Immature natural killer cell (primary cell): Measurements from ENCODE around the gene CIDEC. TPM values are rescaled to one million over a fixed set of nuclear protein-coding genes. Genes with fewer than 3 reads are reported as not detected.
A peak's percentile ranks its signal among the peaks of the same experiment; 100 is the strongest.

Experiments
- DNase-seq, 3 donors: peaks; one replicate each; pipeline ENCODE4 v3.0.0; 2022; ENCODE audit warnings: mixed read lengths in 1 of 3
- H3K27ac Mint-ChIP-seq, 6 donors: one replicate each; pipeline ENCODE4 v1.8.0; 2020; ENCODE audit warnings: mixed read lengths in 6 of 6, mild to moderate bottlenecking in 5 of 6, inconsistent platforms in 4 of 6, moderate library complexity in 3 of 6
- H3K27me3 Mint-ChIP-seq, 3 donors: one replicate each; pipeline ENCODE4 v1.8.0; 2020 to 2021; ENCODE audit warnings: low read depth in 3 of 3, mild to moderate bottlenecking in 3 of 3, mixed read lengths in 3 of 3, moderate library complexity in 3 of 3, inconsistent platforms in 1 of 3
- H3K36me3 Mint-ChIP-seq, 3 donors: one replicate each; pipeline ENCODE4 v1.8.0; 2020; ENCODE audit warnings: mixed read lengths in 3 of 3, inconsistent platforms in 2 of 3, mild to moderate bottlenecking in 2 of 3
- H3K4me1 Mint-ChIP-seq, 2 donors: one replicate each; pipeline ENCODE4 v1.8.0; 2020; ENCODE audit warnings: inconsistent platforms in 2 of 2, mild to moderate bottlenecking in 2 of 2, mixed read lengths in 2 of 2, moderate library complexity in 1 of 2
- H3K4me3 Mint-ChIP-seq, 5 donors: one replicate each; pipeline ENCODE4 v1.8.0; 2020; ENCODE audit warnings: mild to moderate bottlenecking in 5 of 5, mixed read lengths in 5 of 5, inconsistent platforms in 3 of 5, moderate library complexity in 3 of 5
- H3K9me3 Mint-ChIP-seq, 6 donors: one replicate each; pipeline ENCODE4 v1.8.0; 2020; ENCODE audit warnings: mild to moderate bottlenecking in 6 of 6, mixed read lengths in 6 of 6, inconsistent platforms in 4 of 6, moderate library complexity in 3 of 6
- polyA plus RNA-seq, 3 donors: library from polyadenylated mRNA; unstranded; fragments of 300-500 nt; fragmentation: Illumina TruSeq; gene quantifications; one replicate each; pipeline ENCODE4 v1.2.3, GENCODE V29; 2021

CIDEC gene, protein sequence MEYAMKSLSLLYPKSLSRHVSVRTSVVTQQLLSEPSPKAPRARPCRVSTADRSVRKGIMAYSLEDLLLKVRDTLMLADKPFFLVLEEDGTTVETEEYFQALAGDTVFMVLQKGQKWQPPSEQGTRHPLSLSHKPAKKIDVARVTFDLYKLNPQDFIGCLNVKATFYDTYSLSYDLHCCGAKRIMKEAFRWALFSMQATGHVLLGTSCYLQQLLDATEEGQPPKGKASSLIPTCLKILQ
- polyA plus RNA-seq, result not detected

DNA sequence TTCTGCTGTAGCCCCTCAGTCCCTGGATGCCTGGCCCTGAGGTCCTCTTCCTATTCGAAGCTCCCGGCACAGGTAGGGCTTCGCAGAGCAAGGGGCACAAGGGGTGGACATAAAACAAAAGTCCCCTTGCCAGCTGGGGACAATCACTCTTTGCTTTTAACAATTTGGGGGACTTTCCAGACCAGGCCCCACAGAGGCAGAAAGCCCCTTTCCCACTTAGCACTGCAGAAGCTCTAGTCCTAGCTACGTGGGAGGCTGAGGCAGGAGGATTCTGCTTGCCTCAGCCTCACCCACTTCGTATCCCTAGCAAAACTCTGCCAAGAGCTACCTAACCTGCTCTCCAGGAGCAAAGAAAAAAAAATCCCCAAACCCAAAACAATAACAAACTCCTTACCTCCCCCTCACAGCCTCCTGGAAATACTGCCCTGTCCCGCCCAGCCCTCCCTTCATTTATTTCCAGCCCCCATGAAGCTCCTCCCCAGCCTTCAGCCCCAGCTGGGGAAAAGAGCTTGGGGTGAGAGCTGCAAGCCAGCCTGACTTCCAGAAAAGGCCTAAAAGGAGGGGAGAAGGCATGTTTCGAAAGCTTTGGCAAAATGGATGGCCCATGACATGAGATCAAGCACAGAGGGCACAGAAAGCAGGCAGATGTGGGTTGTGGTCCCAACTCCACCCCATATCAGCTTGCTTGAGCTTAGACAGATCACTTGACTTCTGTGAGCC is at the start of gene CIDEC:
Gene CIDEC, minus strand, starts transcription at position 424 of the 720 bp plus-strand sequence. CDS start 1,767 bp downstream, outside the sequence.
- Mint-ChIP-seq H3K27me3 (peaks cover 0 to 7% (median 4%) of the 10 kb centered on the region in 3 donors), H3K4me1 (peaks cover 0 to 8% of the 10 kb centered on the region in 2 donors), H3K27ac (no peak within 1 kb of the TSS), H3K9me3 (no peaks in the 10 kb centered on the region), H3K36me3 (no peaks in the 10 kb centered on the region), H3K4me3 (no peak within 1 kb of the TSS)
- no peak for DNase-seq

DNA sequence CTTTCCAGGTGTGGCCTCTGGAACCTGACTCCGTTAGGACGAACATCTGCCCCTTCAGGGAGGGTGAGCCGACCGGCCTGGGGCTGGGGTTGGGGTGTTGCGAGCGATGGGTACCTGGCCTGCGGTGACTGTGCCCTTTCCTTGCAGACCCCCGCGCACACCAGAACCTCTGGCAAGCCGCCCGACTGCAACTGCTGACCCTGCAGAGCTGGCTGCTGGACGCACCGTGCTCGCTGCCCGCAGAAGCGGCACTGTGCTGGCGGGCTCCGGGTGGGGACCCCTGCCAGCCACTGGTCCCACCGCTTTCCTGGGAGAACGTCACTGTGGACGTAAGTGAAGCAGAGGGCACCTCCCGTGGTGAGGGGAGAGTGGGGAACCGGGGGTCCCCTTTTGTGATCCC is 48.1 kb upstream of the CIDEC start:
- H3K4me3 Mint-ChIP-seq, result no peak overlapping the region
- peaks cover 15 to 23% of the 10 kb centered on the region in 2 donors for H3K4me1 Mint-ChIP-seq
- H3K27ac Mint-ChIP-seq, result no peak overlapping the region
- H3K36me3 Mint-ChIP-seq, result no peaks in the 10 kb centered on the region
- no peaks in the 10 kb centered on the region for H3K9me3 Mint-ChIP-seq
- DNase-seq, result no peak
- peaks cover under 1 to 8% (median 6%) of the 10 kb centered on the region in 3 donors for H3K27me3 Mint-ChIP-seq

DNA sequence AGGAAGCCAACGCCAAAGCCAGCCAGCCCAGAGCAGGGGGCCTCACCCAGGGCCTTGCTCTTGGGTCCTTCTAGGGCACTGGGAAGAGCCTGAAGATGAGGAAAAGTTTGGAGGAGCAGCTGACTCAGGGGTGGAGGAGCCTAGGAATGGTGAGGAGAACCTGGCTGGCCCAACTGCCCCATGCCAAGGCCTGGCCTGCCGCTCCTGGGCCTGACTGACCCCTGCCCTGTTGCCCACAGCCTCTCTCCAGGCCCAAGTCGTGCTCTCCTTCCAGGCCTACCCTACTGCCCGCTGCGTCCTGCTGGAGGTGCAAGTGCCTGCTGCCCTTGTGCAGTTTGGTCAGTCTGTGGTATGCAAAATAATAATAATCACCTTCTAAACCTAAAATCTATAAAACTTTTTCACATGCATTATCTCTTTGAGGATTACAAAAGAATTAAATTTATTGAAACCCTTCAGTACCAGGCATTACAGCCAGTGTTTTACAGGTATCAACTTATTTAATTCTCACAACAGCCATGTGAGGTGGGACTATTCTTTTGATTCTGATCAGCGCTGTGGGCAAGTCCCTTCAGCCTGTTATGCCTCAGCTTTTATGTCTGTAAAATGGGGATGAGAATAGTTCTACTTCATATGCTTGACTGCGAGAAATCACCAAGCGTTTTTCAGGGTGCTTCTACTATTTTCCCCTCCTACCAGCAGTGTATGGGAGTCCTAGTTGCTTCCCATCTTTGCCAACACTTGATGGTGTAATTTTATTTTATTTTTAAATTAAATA is 38.4 kb upstream of the CIDEC start:
- no peaks in the 10 kb centered on the region for H3K36me3 Mint-ChIP-seq
- no peaks in the 10 kb centered on the region for H3K9me3 Mint-ChIP-seq
- H3K4me1 Mint-ChIP-seq, result peaks cover 6 to 8% of the 10 kb centered on the region in 2 donors
- H3K27ac Mint-ChIP-seq, result no peak overlapping the region
- H3K27me3 Mint-ChIP-seq, result peaks cover 0 to 8% (median 3%) of the 10 kb centered on the region in 3 donors
- DNase-seq, result no peak
- no peak overlapping the region for H3K4me3 Mint-ChIP-seq

DNA sequence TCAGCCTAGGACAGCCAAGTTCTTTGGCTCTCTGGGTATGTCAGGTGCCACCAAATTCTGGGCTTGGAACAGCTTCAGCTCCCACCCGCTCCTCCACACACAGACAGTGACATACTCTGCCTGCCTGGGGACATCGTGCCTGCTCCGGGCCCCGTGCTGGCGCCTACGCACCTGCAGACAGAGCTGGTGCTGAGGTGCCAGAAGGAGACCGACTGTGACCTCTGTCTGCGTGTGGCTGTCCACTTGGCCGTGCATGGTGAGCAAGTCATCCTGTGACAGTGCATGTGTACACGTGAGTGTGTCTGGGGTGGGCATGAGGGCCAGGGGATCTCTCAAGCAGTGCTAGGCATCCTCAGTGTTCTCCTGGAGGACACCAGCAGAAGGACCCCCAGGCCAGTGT is 37.8 kb upstream of the CIDEC start:
- Mint-ChIP-seq H3K4me3 (peak overlapping the region in 1 of 5 donors; percentile 3), H3K27me3 (peaks cover 0 to 6% (median 5%) of the 10 kb centered on the region in 3 donors), H3K27ac (no peak overlapping the region), H3K9me3 (no peaks in the 10 kb centered on the region), H3K4me1 (peaks cover 6 to 8% of the 10 kb centered on the region in 2 donors), H3K36me3 (no peaks in the 10 kb centered on the region)
- no peak for DNase-seq

DNA sequence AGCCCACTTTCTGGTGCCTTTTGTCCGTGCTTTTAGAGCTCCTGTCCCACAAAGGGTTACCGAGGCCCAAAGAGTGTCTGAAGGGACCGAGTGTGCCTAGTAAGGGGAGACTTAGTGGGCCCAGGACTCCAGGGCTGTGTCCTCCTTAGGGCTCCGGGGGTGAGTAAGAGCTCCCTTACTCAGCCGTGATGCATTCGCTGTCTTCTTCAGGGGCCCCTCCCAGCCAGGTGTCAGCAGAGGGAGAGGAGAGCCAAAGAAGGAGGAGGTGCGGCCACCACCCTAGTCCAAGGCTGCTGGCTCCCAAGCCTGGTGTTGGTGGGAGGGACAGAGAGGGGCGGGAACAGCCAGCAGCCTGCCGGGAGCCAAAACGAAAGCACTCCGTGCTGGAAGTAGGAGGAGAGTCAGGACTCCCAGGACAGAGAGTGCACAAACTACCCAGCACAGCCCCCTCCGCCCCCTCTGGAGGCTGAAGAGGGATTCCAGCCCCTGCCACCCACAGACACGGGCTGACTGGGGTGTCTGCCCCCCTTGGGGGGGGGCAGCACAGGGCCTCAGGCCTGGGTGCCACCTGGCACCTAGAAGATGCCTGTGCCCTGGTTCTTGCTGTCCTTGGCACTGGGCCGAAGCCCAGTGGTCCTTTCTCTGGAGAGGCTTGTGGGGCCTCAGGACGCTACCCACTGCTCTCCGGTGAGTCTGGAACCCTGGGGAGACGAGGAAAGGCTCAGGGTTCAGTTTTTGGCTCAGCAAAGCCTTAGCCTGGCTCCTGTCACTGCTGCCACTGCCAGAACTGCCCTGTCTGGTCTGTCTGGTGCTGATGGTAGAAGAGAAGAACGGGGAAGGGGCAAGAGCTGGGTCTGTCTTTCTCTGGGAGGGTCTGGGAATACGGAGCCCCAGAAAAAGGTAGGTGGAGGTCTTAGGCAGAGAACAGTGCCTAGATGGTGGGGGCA is 37.0 kb upstream of the CIDEC start, which contains the start of gene IL17RC:
Gene IL17RC, plus strand, starts transcription at position 365 of the 947 bp plus-strand sequence. Its CDS starts 218 bp downstream, at position 583.
- Mint-ChIP-seq H3K27ac (peak within 1 kb of the TSS in 1 of 6 donors; percentile 12), H3K9me3 (no peaks in the 10 kb centered on the region), H3K27me3 (peaks cover 0 to 6% (median 6%) of the 10 kb centered on the region in 3 donors), H3K4me1 (peaks cover 10 to 14% of the 10 kb centered on the region in 2 donors), H3K4me3 (peak within 1 kb of the TSS; percentile 72 to 81 (median 79)), H3K36me3 (no peaks in the 10 kb centered on the region)
- DNase-seq, result no peak

DNA sequence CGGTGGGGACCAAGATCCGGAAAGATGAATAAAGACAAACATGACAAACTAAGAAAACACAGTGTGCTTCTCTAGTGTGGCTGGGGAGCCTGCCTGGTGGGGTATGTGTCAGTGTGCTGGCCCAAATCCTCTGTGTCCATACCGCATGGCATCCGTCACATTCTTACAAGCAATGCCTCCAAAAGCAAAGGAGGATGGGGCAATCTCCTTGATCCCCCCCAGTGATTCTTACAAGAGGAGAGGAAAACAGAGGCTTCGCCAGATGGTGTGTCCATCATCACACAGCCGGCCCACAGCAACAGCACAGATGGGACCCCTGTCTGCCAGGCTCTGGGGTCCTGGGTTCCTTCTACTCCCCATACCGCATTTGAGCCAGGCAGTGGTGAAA is 36.3 kb upstream of the CIDEC start:
- peaks cover 0 to 6% (median 6%) of the 10 kb centered on the region in 3 donors for H3K27me3 Mint-ChIP-seq
- peaks cover 10 to 16% of the 10 kb centered on the region in 2 donors for H3K4me1 Mint-ChIP-seq
- no peaks in the 10 kb centered on the region for H3K9me3 Mint-ChIP-seq
- H3K27ac Mint-ChIP-seq, result peak overlapping the region in 1 of 6 donors; percentile 12
- no peak for DNase-seq
- no peaks in the 10 kb centered on the region for H3K36me3 Mint-ChIP-seq
- H3K4me3 Mint-ChIP-seq, result peak overlapping the region; percentile 64 to 81 (median 75)

DNA sequence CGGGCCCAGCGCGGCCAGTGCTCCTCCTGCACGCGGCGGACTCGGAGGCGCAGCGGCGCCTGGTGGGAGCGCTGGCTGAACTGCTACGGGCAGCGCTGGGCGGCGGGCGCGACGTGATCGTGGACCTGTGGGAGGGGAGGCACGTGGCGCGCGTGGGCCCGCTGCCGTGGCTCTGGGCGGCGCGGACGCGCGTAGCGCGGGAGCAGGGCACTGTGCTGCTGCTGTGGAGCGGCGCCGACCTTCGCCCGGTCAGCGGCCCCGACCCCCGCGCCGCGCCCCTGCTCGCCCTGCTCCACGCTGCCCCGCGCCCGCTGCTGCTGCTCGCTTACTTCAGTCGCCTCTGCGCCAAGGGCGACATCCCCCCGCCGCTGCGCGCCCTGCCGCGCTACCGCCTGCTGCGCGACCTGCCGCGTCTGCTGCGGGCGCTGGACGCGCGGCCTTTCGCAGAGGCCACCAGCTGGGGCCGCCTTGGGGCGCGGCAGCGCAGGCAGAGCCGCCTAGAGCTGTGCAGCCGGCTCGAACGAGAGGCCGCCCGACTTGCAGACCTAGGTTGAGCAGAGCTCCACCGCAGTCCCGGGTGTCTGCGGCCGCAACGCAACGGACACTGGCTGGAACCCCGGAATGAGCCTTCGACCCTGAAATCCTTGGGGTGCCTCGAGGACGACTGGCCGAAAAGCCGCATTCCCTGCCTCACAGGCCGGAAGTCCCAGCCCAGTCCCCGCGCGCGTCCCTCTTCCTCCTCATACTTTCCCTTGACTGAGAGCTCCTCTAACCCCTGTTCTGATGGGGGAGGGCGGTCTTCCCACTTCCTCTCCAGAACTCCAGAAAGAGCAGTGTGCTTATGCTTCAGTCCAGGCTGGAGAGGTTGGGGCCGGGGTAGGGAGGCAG is 35.4 kb upstream of the CIDEC start:
- H3K4me1 Mint-ChIP-seq, result peaks cover 10 to 16% of the 10 kb centered on the region in 2 donors
- peaks cover 0 to 5% (median 2%) of the 10 kb centered on the region in 3 donors for H3K27me3 Mint-ChIP-seq
- DNase-seq, result peak; percentile 42 to 50 (median 44)
- H3K27ac Mint-ChIP-seq, result no peak overlapping the region
- peak overlapping the region; percentile 72 to 81 (median 79) for H3K4me3 Mint-ChIP-seq
- H3K9me3 Mint-ChIP-seq, result no peaks in the 10 kb centered on the region
- H3K36me3 Mint-ChIP-seq, result no peaks in the 10 kb centered on the region

DNA sequence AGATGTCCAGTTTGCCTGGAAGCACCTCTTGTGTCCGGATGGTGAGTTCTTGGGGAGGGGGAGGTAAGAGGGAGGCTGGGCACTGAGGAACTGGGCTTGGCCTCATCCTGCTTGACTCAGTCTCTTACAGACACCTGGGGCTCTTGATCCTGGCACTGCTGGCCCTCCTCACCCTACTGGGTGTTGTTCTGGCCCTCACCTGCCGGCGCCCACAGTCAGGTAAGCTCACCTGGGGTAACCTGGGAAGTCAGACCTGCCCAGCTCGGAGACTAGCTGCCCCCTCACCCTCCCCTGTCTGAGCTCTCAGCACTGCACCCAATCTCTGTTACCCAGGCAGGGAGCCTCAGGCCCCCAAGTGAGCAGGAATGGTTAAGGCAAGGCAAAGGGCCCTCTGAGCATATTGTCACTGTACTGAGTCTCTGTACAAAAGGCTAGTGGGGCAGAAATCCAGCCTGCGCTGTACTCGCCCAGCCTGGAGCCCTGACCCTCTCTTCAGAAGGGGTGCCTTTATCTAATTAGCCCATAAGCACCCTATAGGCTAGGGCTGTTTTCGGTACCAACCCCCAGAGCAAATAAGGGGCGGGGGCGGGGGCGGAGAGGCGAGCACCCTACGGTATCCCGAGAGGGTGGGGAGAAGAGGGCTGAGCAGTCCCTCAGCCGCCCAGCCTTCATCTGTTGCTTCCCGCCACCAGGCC is 34.7 kb upstream of the CIDEC start:
- Mint-ChIP-seq H3K27ac (no peak overlapping the region), H3K27me3 (peaks cover 0 to 4% (median 0%) of the 10 kb centered on the region in 3 donors), H3K36me3 (no peaks in the 10 kb centered on the region), H3K4me1 (peaks cover 10 to 16% of the 10 kb centered on the region in 2 donors), H3K4me3 (peak overlapping the region; percentile 46 to 75 (median 69)), H3K9me3 (no peaks in the 10 kb centered on the region)
- DNase-seq, result no peak

DNA sequence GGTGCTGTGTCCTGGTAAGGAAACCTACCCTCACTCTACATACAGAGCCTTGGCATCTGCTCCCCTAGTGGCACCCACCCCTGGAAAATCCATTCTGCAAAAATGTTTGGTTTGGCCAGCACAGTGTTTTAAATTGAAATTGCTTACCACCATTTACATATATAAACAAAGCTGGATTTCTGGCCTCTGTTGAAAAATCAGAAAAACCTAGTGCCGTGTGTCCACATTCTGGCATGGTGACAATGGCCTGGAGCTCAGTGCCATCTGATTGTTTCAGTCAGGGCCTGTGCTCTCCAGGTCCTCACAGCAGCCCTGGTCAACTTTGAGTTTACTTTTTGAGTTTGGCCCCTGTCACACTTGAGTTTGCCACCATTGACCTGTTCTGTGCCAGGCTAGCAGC is 34.0 kb upstream of the CIDEC start:
- no peak for DNase-seq
- Mint-ChIP-seq H3K9me3 (no peaks in the 10 kb centered on the region), H3K27ac (no peak overlapping the region), H3K27me3 (peaks cover 0 to 4% (median 0%) of the 10 kb centered on the region in 3 donors), H3K4me3 (no peak overlapping the region), H3K4me1 (peaks cover 10 to 16% of the 10 kb centered on the region in 2 donors), H3K36me3 (no peaks in the 10 kb centered on the region)

DNA sequence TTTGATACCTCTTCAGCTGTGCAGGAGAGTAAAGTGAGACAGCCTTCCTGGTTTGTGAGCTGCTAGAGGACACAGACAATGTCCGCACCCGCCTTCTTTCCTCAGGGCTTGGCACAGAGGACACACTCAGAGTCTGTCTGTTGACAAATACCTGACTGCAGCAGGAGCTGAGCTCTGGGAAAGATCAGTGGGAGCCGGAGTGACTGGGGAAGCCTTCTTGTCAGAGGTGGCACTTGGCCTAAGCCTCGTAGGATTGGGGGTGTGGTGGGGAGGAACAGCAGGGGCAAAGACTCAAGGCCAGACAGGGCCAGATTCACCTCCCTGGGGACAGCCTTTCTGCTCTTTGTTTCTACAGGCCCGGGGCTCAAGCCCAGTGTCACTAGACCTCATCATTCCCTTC is 33.5 kb upstream of the CIDEC start:
- DNase-seq, result no peak
- no peak overlapping the region for H3K27ac Mint-ChIP-seq
- H3K4me3 Mint-ChIP-seq, result no peak overlapping the region
- no peaks in the 10 kb centered on the region for H3K9me3 Mint-ChIP-seq
- peaks cover 10 to 16% of the 10 kb centered on the region in 2 donors for H3K4me1 Mint-ChIP-seq
- H3K27me3 Mint-ChIP-seq, result peaks cover 0 to 4% (median 0%) of the 10 kb centered on the region in 3 donors
- no peaks in the 10 kb centered on the region for H3K36me3 Mint-ChIP-seq

DNA sequence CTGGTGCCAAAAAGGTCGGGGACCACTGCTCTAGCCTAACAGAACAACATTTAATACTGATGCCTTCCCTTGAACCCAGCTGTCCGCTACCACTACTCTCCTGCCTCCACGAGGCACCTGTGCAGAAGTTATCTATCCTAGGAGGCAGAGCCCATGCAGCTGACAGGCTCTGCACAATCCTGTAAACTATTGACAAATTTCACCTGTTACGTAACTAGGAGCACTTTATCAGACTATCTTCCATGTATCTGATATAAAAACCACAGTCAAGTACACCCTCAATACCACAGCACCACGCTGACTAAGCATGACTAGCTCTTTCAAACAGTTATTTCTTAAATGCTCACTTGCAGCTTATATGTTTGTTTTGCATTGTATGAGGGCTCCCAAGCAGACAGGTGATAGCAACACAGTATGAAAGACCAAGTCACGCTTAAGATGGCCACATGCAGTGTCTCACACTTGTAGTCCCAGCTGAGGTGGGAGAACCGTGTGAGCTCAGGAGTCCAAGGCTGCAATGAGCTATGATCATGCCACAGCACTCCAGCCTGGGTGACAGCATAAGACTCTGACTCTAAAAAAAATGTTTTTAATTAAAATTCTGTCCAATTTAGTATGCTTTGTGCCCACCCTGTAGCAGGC is 32.4 kb upstream of the CIDEC start:
- peaks cover 0 to 4% (median 2%) of the 10 kb centered on the region in 3 donors for H3K27me3 Mint-ChIP-seq
- H3K4me1 Mint-ChIP-seq, result peaks cover 10 to 16% of the 10 kb centered on the region in 2 donors

More for the DNA sequence above, 32.4 kb upstream of the CIDEC start:
- Mint-ChIP-seq H3K27ac (no peak overlapping the region), H3K9me3 (no peaks in the 10 kb centered on the region), H3K36me3 (no peaks in the 10 kb centered on the region), H3K4me3 (peak overlapping the region in 2 of 5 donors; percentile 14 to 64)
- DNase-seq, result no peak
